ENCODE measurements around the gene MATN3. TPM values are rescaled to one million over a fixed set of nuclear protein-coding genes. Genes with fewer than 3 reads are reported as not detected.
A peak's percentile ranks its signal among the peaks of the same experiment; 100 is the strongest.

MATN3 gene
- total RNA-seq, 1 experiment from 2014 or later = 2.8 TPM

DNA sequence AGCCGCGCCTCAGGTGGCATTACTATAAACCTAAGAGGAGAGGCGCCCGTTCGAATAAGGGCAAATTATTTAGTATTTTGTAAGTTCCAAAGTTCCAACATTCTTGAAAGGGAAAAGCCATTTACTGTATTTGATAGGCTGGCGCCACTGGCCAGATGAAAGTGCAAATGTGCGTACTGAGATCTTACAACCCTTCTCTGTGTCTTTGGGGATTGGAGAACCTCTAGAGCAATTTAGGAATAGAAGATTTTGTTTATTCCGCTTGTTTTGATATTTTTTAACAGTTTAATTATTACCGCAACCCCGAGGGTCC lies 22.1 kb downstream of the MATN3 start:
- peak overlapping the region; percentile 69 for H3K4me3 ChIP-seq (ENCODE audit: low read depth, low read length, poor library complexity, severe bottlenecking)
- no peaks in the 10 kb centered on the region for H3K27me3 ChIP-seq (replicated peaks; ENCODE audit: insufficient read depth, low read depth, low read length, poor library complexity)
- ChIA-PET CTCF (interaction anchor here (1.6 kb wide), 1 partner anchor 25 kb away, joined by 6 read pairs; no protein-coding TSS in a partner anchor), POLR2A (ENCODE audit: low non-redundant PET) (no interaction called here)
- intact Hi-C loops (cut with micrococcal nuclease; ENCODE audit: unreplicated experiment) = no loop called here
- DNase-seq (ENCODE audit: low spot score) = no peak
- H3K4me1 ChIP-seq (ENCODE audit: insufficient read depth, low read length, poor library complexity, severe bottlenecking) = peaks cover 8% of the 10 kb centered on the region
- H3K27ac ChIP-seq (ENCODE audit: low read depth, low read length, poor library complexity, severe bottlenecking) = peak overlapping the region; percentile 60
- no peak for TF ChIP-seq EZH2 (IDR thresholded peaks at IDR 0.05; ENCODE audit: borderline replicate concordance, low read depth, low read length, poor library complexity, severe bottlenecking)
- no peak for TF ChIP-seq CTCF (conservative IDR thresholded peaks at IDR 0.05; ENCODE audit: low read depth, low read length)
- H3K36me3 ChIP-seq (ENCODE audit: insufficient read depth, low read length, poor library complexity, severe bottlenecking) = no peaks in the 10 kb centered on the region
- TSS peak; percentile 85 for BruUV-seq (replicated peaks)
- H3K9me3 ChIP-seq (ENCODE audit: low read depth, low read length, poor library complexity, severe bottlenecking) = no peaks in the 10 kb centered on the region

- POLR2A ChIA-PET (ENCODE audit: low non-redundant PET) = interaction anchor here (0.6 kb wide), 1 partner anchor 50 kb away, joined by 10 read pairs; no protein-coding TSS in a partner anchor
- intact Hi-C loops (cut with micrococcal nuclease; ENCODE audit: unreplicated experiment) = no loop called here
- H3K27ac ChIP-seq (ENCODE audit: low read depth, low read length, poor library complexity, severe bottlenecking) = peak within 1 kb of the TSS; percentile 60
- H3K36me3 ChIP-seq (ENCODE audit: insufficient read depth, low read length, poor library complexity, severe bottlenecking) = no peaks in the 10 kb centered on the region
- H3K9me3 ChIP-seq (ENCODE audit: low read depth, low read length, poor library complexity, severe bottlenecking) = no peaks in the 10 kb centered on the region
- peak within 1 kb of the TSS; percentile 69 for H3K4me3 ChIP-seq (ENCODE audit: low read depth, low read length, poor library complexity, severe bottlenecking)
- CTCF ChIA-PET = interaction anchor here (1.6 kb wide), 1 partner anchor 26 kb away, joined by 6 read pairs; no protein-coding TSS in a partner anchor
- peaks cover 8% of the 10 kb centered on the region for H3K4me1 ChIP-seq (ENCODE audit: insufficient read depth, low read length, poor library complexity, severe bottlenecking)
- H3K27me3 ChIP-seq (replicated peaks; ENCODE audit: insufficient read depth, low read depth, low read length, poor library complexity) = no peaks in the 10 kb centered on the region
- no peak for TF ChIP-seq CTCF (conservative IDR thresholded peaks at IDR 0.05; ENCODE audit: low read depth, low read length)
- no peak for TF ChIP-seq EZH2 (IDR thresholded peaks at IDR 0.05; ENCODE audit: borderline replicate concordance, low read depth, low read length, poor library complexity, severe bottlenecking)
- BruUV-seq (replicated peaks) = no TSS peak
- DNase-seq (ENCODE audit: low spot score) = peak; percentile 96
Observed at GRCh38 chr2:19989667-19990415, 22.6 kb downstream of the MATN3 start, which contains the start of gene WDR35. WDR35 (minus strand) TSS chr2:19990105; CDS start chr2:19990015, 90 bp downstream.

DNA sequence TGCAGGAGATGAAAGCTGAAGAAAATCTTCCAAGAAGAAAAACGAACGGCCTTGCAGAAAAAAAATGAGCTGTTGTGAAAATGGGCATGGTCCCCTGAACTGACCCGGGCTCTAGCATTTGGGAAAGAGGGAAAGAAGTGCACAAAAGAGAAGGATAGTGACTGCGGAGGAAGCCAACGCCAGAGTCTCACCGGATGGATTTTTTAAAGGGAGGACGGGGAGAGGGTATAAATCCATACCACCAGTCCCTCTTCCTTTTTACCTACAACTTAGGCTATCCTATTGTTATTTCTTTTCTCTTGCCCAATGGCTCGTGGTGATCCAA lies 23.2 kb downstream of the MATN3 start:
- POLR2A ChIA-PET (ENCODE audit: low non-redundant PET) = interaction anchor here (0.6 kb wide), 1 partner anchor 50 kb away, joined by 10 read pairs; no protein-coding TSS in a partner anchor
- TF ChIP-seq CTCF (conservative IDR thresholded peaks at IDR 0.05; ENCODE audit: low read depth, low read length) (no peak), EZH2 (IDR thresholded peaks at IDR 0.05; ENCODE audit: borderline replicate concordance, low read depth, low read length, poor library complexity, severe bottlenecking) (no peak)
- CTCF ChIA-PET = interaction anchor here (1.6 kb wide), 1 partner anchor 26 kb away, joined by 6 read pairs; no protein-coding TSS in a partner anchor
- Histone ChIP-seq H3K36me3 (ENCODE audit: insufficient read depth, low read length, poor library complexity, severe bottlenecking) (no peaks in the 10 kb centered on the region), H3K27ac (ENCODE audit: low read depth, low read length, poor library complexity, severe bottlenecking) (peak overlapping the region; percentile 60), H3K4me3 (ENCODE audit: low read depth, low read length, poor library complexity, severe bottlenecking) (peak overlapping the region; percentile 69), H3K4me1 (ENCODE audit: insufficient read depth, low read length, poor library complexity, severe bottlenecking) (peaks cover 8% of the 10 kb centered on the region), H3K27me3 (replicated peaks; ENCODE audit: insufficient read depth, low read depth, low read length, poor library complexity) (no peaks in the 10 kb centered on the region), H3K9me3 (ENCODE audit: low read depth, low read length, poor library complexity, severe bottlenecking) (no peaks in the 10 kb centered on the region)
- intact Hi-C loops (cut with micrococcal nuclease; ENCODE audit: unreplicated experiment) = no loop called here
- peak; percentile 23 for DNase-seq (ENCODE audit: low spot score)
- BruUV-seq (replicated peaks) = no TSS peak
